ENCODE results near the gene PARD3. TPM values are rescaled to one million over a fixed set of nuclear protein-coding genes. Genes with fewer than 3 reads are reported as not detected.
"Not testable (repeated sequence)": the region's sequence is repeated elsewhere in the genome, so short reads cannot be mapped to it uniquely, and the experiment has no call there.

Gene PARD3
- total RNA-seq, 1 donor, result 4.8 TPM

- H3K4me3 ChIP-seq (ENCODE audit: low read length); H3K9me3 ChIP-seq (ENCODE audit: low read depth, low read length); H3K4me1 ChIP-seq (ENCODE audit: insufficient read depth, low read length); H3K27me3 ChIP-seq (ENCODE audit: insufficient read depth, low read length): not testable (repeated sequence)
These were observed 57.9 kb downstream of the PARD3 start for GRCh38 chr10:34757181-34757580.

GRCh38 chr10:34756584-34756983 lies 58.5 kb downstream of the PARD3 start:
- no peaks in the 10 kb centered on the region for H3K27me3 ChIP-seq (ENCODE audit: insufficient read depth, low read length)
- H3K4me3 ChIP-seq (ENCODE audit: low read length), result no peak overlapping the region
- no peaks in the 10 kb centered on the region for H3K4me1 ChIP-seq (ENCODE audit: insufficient read depth, low read length)
- H3K9me3 ChIP-seq (ENCODE audit: low read depth, low read length), result no peaks in the 10 kb centered on the region

- H3K4me1 ChIP-seq (ENCODE audit: insufficient read depth, low read length), result no peaks in the 10 kb centered on the region
- no peaks in the 10 kb centered on the region for H3K9me3 ChIP-seq (ENCODE audit: low read depth, low read length)
- no peaks in the 10 kb centered on the region for H3K27me3 ChIP-seq (ENCODE audit: insufficient read depth, low read length)
- H3K4me3 ChIP-seq (ENCODE audit: low read length), result no peak overlapping the region
These were observed 61.9 kb downstream of the PARD3 start for GRCh38 chr10:34753014-34753757.

GRCh38 chr10:34751272-34751671 lies 63.8 kb downstream of the PARD3 start:
- Histone ChIP-seq H3K4me1 (ENCODE audit: insufficient read depth, low read length) (no peaks in the 10 kb centered on the region), H3K9me3 (ENCODE audit: low read depth, low read length) (no peaks in the 10 kb centered on the region), H3K27me3 (ENCODE audit: insufficient read depth, low read length) (no peaks in the 10 kb centered on the region), H3K4me3 (ENCODE audit: low read length) (no peak overlapping the region)

- not testable (repeated sequence) for H3K4me3 ChIP-seq (ENCODE audit: low read length); H3K4me1 ChIP-seq (ENCODE audit: insufficient read depth, low read length); H3K27me3 ChIP-seq (ENCODE audit: insufficient read depth, low read length); H3K9me3 ChIP-seq (ENCODE audit: low read depth, low read length)
These were observed 64.3 kb downstream of the PARD3 start for GRCh38 chr10:34750795-34751194.

GRCh38 chr10:34748767-34749166 lies 66.3 kb downstream of the PARD3 start:
- no peaks in the 10 kb centered on the region for H3K27me3 ChIP-seq (ENCODE audit: insufficient read depth, low read length)
- H3K9me3 ChIP-seq (ENCODE audit: low read depth, low read length), result no peaks in the 10 kb centered on the region
- H3K4me3 ChIP-seq (ENCODE audit: low read length), result no peak overlapping the region
- no peaks in the 10 kb centered on the region for H3K4me1 ChIP-seq (ENCODE audit: insufficient read depth, low read length)

GRCh38 chr10:34748357-34748756 lies 66.7 kb downstream of the PARD3 start:
- Histone ChIP-seq H3K9me3 (ENCODE audit: low read depth, low read length) (no peaks in the 10 kb centered on the region), H3K4me3 (ENCODE audit: low read length) (no peak overlapping the region), H3K4me1 (ENCODE audit: insufficient read depth, low read length) (no peaks in the 10 kb centered on the region), H3K27me3 (ENCODE audit: insufficient read depth, low read length) (no peaks in the 10 kb centered on the region)

- H3K9me3 ChIP-seq (ENCODE audit: low read depth, low read length), result no peaks in the 10 kb centered on the region
- no peak overlapping the region for H3K4me3 ChIP-seq (ENCODE audit: low read length)
- no peaks in the 10 kb centered on the region for H3K4me1 ChIP-seq (ENCODE audit: insufficient read depth, low read length)
- H3K27me3 ChIP-seq (ENCODE audit: insufficient read depth, low read length), result no peaks in the 10 kb centered on the region
These were observed 69.0 kb downstream of the PARD3 start for GRCh38 chr10:34746094-34746493.

GRCh38 chr10:34745244-34745643 lies 69.9 kb downstream of the PARD3 start:
- Histone ChIP-seq H3K4me3 (ENCODE audit: low read length) (no peak overlapping the region), H3K27me3 (ENCODE audit: insufficient read depth, low read length) (no peaks in the 10 kb centered on the region), H3K4me1 (ENCODE audit: insufficient read depth, low read length) (no peaks in the 10 kb centered on the region), H3K9me3 (ENCODE audit: low read depth, low read length) (no peaks in the 10 kb centered on the region)

GRCh38 chr10:34744590-34744989 lies 70.5 kb downstream of the PARD3 start:
- no peak overlapping the region for H3K4me3 ChIP-seq (ENCODE audit: low read length)
- no peaks in the 10 kb centered on the region for H3K27me3 ChIP-seq (ENCODE audit: insufficient read depth, low read length)
- H3K9me3 ChIP-seq (ENCODE audit: low read depth, low read length), result no peaks in the 10 kb centered on the region
- H3K4me1 ChIP-seq (ENCODE audit: insufficient read depth, low read length), result no peaks in the 10 kb centered on the region

GRCh38 chr10:34743814-34744213 lies 71.3 kb downstream of the PARD3 start:
- Histone ChIP-seq H3K4me3 (ENCODE audit: low read length) (no peak overlapping the region), H3K27me3 (ENCODE audit: insufficient read depth, low read length) (no peaks in the 10 kb centered on the region), H3K9me3 (ENCODE audit: low read depth, low read length) (no peaks in the 10 kb centered on the region), H3K4me1 (ENCODE audit: insufficient read depth, low read length) (no peaks in the 10 kb centered on the region)

GRCh38 chr10:34742456-34742855 lies 72.6 kb downstream of the PARD3 start:
- Histone ChIP-seq H3K4me3 (ENCODE audit: low read length) (no peak overlapping the region), H3K27me3 (ENCODE audit: insufficient read depth, low read length) (no peaks in the 10 kb centered on the region), H3K9me3 (ENCODE audit: low read depth, low read length) (no peaks in the 10 kb centered on the region), H3K4me1 (ENCODE audit: insufficient read depth, low read length) (no peaks in the 10 kb centered on the region)

- H3K27me3 ChIP-seq (ENCODE audit: insufficient read depth, low read length); H3K9me3 ChIP-seq (ENCODE audit: low read depth, low read length); H3K4me1 ChIP-seq (ENCODE audit: insufficient read depth, low read length); H3K4me3 ChIP-seq (ENCODE audit: low read length): not testable (repeated sequence)
These were observed 74.0 kb downstream of the PARD3 start for GRCh38 chr10:34741087-34741486.

GRCh38 chr10:34740321-34740720 lies 74.8 kb downstream of the PARD3 start:
- Histone ChIP-seq H3K27me3 (ENCODE audit: insufficient read depth, low read length) (no peaks in the 10 kb centered on the region), H3K4me3 (ENCODE audit: low read length) (no peak overlapping the region), H3K4me1 (ENCODE audit: insufficient read depth, low read length) (no peaks in the 10 kb centered on the region), H3K9me3 (ENCODE audit: low read depth, low read length) (no peaks in the 10 kb centered on the region)

- H3K27me3 ChIP-seq (ENCODE audit: insufficient read depth, low read length), result no peaks in the 10 kb centered on the region
- H3K9me3 ChIP-seq (ENCODE audit: low read depth, low read length), result no peaks in the 10 kb centered on the region
- no peaks in the 10 kb centered on the region for H3K4me1 ChIP-seq (ENCODE audit: insufficient read depth, low read length)
- no peak overlapping the region for H3K4me3 ChIP-seq (ENCODE audit: low read length)
These were observed 75.2 kb downstream of the PARD3 start for GRCh38 chr10:34739915-34740314.

GRCh38 chr10:34737772-34738169 lies 77.3 kb downstream of the PARD3 start:
- Histone ChIP-seq H3K27me3 (ENCODE audit: insufficient read depth, low read length) (no peaks in the 10 kb centered on the region), H3K4me1 (ENCODE audit: insufficient read depth, low read length) (no peaks in the 10 kb centered on the region), H3K9me3 (ENCODE audit: low read depth, low read length) (no peaks in the 10 kb centered on the region), H3K4me3 (ENCODE audit: low read length) (no peak overlapping the region)

All from mononuclear cell (primary cell).